SK-N-SH treated with all-trans-retinoic acid at 6 μM for 48 hours (cell line): ENCODE results near the gene MLPH.

Source experiments
- ATAC-seq: fragments of 200-7000 bp; cut with Tn5 transposase; 3 replicates; pipeline ENCODE4 v1.9.1; 2020; ENCODE audit warnings: mild to moderate bottlenecking, moderate library complexity
- ARNTL ChIP-seq: fragments of 450-650 bp; formaldehyde crosslinking; IDR thresholded peaks from 2 replicates; pipeline ENCODE4 v1.5.0; 2020; ENCODE audit warnings: low read depth, mild to moderate bottlenecking, moderate library complexity, borderline replicate concordance
- BACH2 ChIP-seq: fragments of 250-450 bp; sonication (Bioruptor Pico); IDR thresholded peaks from 2 replicates; pipeline ENCODE4 v1.9.0; 2021; ENCODE audit warnings: mild to moderate bottlenecking, borderline replicate concordance
- CREB5 ChIP-seq: fragments of 250-450 bp; sonication (Bioruptor Pico); IDR thresholded peaks from 2 replicates; pipeline ENCODE4 v1.5.1; 2020; ENCODE audit warnings: low read depth, mild to moderate bottlenecking, moderate library complexity
- CSRNP3 ChIP-seq: fragments of 250-450 bp; sonication (Bioruptor Pico); IDR thresholded peaks from 2 replicates; pipeline ENCODE4 v1.5.1; 2021; ENCODE audit warnings: mild to moderate bottlenecking, moderate library complexity
- ESRRG ChIP-seq: fragments of 250-450 bp; sonication (Bioruptor Pico); IDR thresholded peaks from 2 replicates; pipeline ENCODE4 v1.6.1; 2021; ENCODE audit warnings: mild to moderate bottlenecking
- GLIS3 ChIP-seq: fragments of 250-450 bp; sonication (Bioruptor Pico); IDR thresholded peaks from 2 replicates; pipeline ENCODE4 v1.5.0; 2020; ENCODE audit warnings: mild to moderate bottlenecking, moderate library complexity
- ISL1 ChIP-seq: fragments of 250-450 bp; sonication (Bioruptor Pico); IDR thresholded peaks from 2 replicates; pipeline ENCODE4 v2.1.2; 2022; ENCODE audit warnings: mild to moderate bottlenecking, moderate library complexity
- PATZ1 ChIP-seq: fragments of 250-450 bp; sonication (Bioruptor Pico); IDR thresholded peaks from 2 replicates; pipeline ENCODE4 v1.8.0; 2020; ENCODE audit warnings: mild to moderate bottlenecking, moderate library complexity, borderline replicate concordance
- POU6F1 ChIP-seq: fragments of 250-450 bp; sonication (Bioruptor Pico); IDR thresholded peaks from 2 replicates; pipeline ENCODE4 v1.8.0; 2021; ENCODE audit warnings: low read depth, mild to moderate bottlenecking, moderate library complexity, borderline replicate concordance
- PPARA ChIP-seq: fragments of 250-450 bp; sonication (Bioruptor Pico); IDR thresholded peaks from 2 replicates; pipeline ENCODE4 v1.5.0; 2020; ENCODE audit warnings: mild to moderate bottlenecking, borderline replicate concordance
- RARB ChIP-seq: fragments of 250-450 bp; sonication (Bioruptor Pico); IDR thresholded peaks from 2 replicates; pipeline ENCODE4 v1.8.0; 2021; ENCODE audit warnings: mild to moderate bottlenecking, moderate library complexity
- TCF4 ChIP-seq: fragments of 250-450 bp; sonication (Bioruptor Pico); IDR thresholded peaks from 2 replicates; pipeline ENCODE4 v1.8.0; 2021; ENCODE audit warnings: mild to moderate bottlenecking, moderate library complexity, borderline replicate concordance
- TOX ChIP-seq: fragments of 250-450 bp; sonication (Bioruptor Pico); IDR thresholded peaks from 2 replicates; pipeline ENCODE4 v1.8.0; 2021; ENCODE audit warnings: mild to moderate bottlenecking, moderate library complexity, borderline replicate concordance
- TSHZ2 ChIP-seq: fragments of 250-450 bp; sonication (Bioruptor Pico); IDR thresholded peaks from 2 replicates; pipeline ENCODE4 v1.5.0; 2020; ENCODE audit warnings: mild to moderate bottlenecking, moderate library complexity
- ZFP3 ChIP-seq: fragments of 250-450 bp; sonication (Bioruptor Pico); IDR thresholded peaks from 2 replicates; pipeline ENCODE4 v1.5.0; 2020; ENCODE audit warnings: mild to moderate bottlenecking, moderate library complexity
- ZFP30 ChIP-seq: fragments of 450-650 bp; formaldehyde crosslinking; IDR thresholded peaks from 2 replicates; pipeline ENCODE4 v1.5.0; 2022; ENCODE audit warnings: mild to moderate bottlenecking, moderate library complexity
- ZNF565 ChIP-seq: fragments of 450-650 bp; formaldehyde crosslinking; conservative IDR thresholded peaks from 2 replicates; pipeline ENCODE4 v1.5.0; 2020; ENCODE audit warnings: low read depth, mild to moderate bottlenecking, moderate library complexity
- ZNF70 ChIP-seq: fragments of 450-650 bp; formaldehyde crosslinking; IDR thresholded peaks from 2 replicates; pipeline ENCODE4 v1.5.0; 2020; ENCODE audit warnings: mild to moderate bottlenecking, moderate library complexity
- ZNF8 ChIP-seq: fragments of 450-650 bp; formaldehyde crosslinking; IDR thresholded peaks from 2 replicates; pipeline ENCODE4 v1.5.0; 2020; ENCODE audit warnings: mild to moderate bottlenecking, moderate library complexity

MLPH gene

GRCh38 chr2:237480988-237481525, 6.0 kb upstream of the MLPH start (continued):
- TF ChIP-seq TSHZ2: no peak
- TF ChIP-seq POU6F1: no peak
- TF ChIP-seq ZNF8 (CRISPR knock-in tag): no peak
- TF ChIP-seq GLIS3 (CRISPR knock-in tag): no peak
- TF ChIP-seq CSRNP3 (CRISPR knock-in tag): no peak
- no peak for TF ChIP-seq ZNF565 (CRISPR knock-in tag)

- no peak for ATAC-seq
- TF ChIP-seq ISL1 (CRISPR knock-in tag) (no peak), TOX (CRISPR knock-in tag) (no peak), ZFP30 (no peak), CSRNP3 (CRISPR knock-in tag) (no peak), RARB (no peak), ESRRG (CRISPR knock-in tag) (no peak), ZNF8 (CRISPR knock-in tag) (no peak), PPARA (CRISPR knock-in tag) (no peak), BACH2 (no peak), GLIS3 (CRISPR knock-in tag) (no peak), ZNF70 (no peak), TSHZ2 (no peak), ARNTL (no peak), ZFP3 (CRISPR knock-in tag) (no peak), PATZ1 (no peak), ZNF565 (CRISPR knock-in tag) (no peak), TCF4 (CRISPR knock-in tag) (no peak), CREB5 (CRISPR knock-in tag) (no peak), POU6F1 (no peak)
These were observed 4.6 kb upstream of the MLPH start for GRCh38 chr2:237482485-237482884.
